GM19023 (cell line): ENCODE data around the gene BHLHE23.

Experiments
- ATAC-seq: cut with Tn5 transposase; IDR thresholded peaks from one replicate; pipeline ENCODE4 v1.9.1; 2021; ENCODE audit warnings: mild to moderate bottlenecking, moderate library complexity; ENCODE audit not compliant: unreplicated experiment

BHLHE23 gene

DNA sequence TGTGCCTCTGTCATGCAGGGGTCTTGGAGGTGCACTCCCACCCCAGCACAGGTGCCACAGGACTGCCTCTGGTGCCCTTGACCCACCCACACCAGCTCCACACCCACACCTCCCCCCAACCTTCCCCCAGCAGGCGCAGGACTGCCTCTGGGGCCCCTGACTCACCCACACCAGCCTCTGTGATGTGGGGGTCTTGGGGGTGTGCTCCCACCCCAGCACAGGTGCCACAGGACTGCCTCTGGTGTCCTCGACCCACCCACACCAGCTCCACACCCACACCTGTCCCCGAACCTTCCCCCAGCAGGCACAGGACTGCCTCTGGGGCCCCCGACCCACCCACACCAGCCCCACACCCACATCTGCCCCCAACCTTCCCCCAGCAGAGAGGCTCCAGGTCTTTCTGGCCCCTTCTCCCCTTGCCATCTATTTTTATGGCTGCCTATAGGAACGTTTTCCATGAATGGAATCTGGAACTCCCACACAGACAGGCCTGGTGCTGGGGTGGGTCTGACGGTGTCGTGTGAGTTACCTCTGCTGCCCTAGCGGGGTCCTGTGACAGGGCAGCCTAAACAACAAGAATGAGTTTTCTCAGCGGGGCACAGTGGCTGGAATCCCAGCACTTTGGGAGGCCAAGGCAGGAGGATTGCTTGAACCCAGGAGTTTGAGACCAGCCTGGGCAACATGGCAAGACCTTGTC, 30.8 kb downstream of the BHLHE23 start:
- no peak for ATAC-seq

DNA sequence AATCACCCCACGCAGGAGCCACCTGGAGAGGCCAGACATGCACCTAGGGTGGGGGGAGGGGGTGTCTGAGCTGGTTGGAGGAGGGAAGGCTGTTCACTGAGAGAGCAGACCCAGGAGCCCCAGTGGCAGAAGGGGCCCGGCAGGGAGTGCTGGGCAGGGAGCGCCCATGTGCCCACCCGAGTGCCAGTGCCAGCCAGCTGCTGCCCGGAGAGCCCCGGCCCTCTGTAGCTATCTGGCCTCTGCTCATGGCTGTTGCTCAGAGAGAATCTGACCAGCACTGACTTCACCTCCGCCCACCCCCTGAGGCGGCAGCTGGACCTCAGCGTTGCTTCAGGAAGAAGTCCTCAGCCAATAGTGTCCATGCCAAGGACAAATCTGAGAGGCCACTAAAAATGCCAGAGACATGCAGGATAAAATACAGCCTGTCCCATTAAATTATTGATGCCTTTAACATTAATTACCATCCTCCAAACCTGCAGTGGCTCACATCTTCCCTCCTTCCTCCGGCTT, 31.5 kb downstream of the BHLHE23 start:
- no peak for ATAC-seq

DNA sequence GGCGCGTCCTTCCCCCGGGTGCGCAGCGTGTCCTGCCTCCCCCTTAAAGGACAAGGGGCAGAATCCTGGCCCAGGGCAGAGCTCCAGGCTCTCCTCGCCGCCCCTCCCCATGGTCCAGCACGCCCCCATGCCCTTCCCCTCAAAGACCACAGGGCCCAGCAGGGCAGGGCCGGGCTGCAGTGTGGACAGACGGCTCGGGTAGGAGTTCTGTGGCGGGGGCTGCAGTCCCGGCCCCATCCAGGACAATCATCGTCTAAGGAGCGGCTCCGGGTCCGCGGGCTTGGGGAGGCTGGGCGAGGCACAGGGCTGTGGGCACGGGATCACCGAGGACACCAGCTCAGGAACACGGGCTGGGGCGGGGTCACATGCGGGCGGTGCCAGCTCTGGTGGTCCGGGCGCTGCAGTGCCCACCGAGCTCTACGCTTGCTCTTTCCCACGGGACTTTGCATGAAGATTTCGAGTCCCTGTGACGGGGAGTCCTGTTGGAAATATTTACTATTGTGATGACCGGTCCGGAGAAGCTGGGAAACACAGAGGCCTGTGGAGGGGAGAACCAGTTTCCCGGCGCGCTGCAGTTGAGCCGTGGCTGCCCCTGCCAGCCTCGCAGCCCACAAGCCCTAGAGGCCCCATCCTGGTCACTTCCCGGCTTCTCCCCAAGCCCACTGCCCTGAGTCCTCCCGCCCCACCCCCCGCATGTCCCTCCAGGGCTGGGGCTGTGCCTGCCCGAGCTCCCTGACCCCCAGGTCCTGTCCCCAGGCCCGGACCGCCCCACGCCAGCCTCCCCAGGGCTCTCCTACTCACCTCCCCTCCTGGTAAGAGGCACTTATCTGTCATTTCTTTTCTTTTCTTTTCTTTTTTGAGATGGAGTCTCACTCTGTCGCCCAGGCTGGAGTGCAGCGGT, 33.7 kb downstream of the BHLHE23 start:
- ATAC-seq, result no peak

DNA sequence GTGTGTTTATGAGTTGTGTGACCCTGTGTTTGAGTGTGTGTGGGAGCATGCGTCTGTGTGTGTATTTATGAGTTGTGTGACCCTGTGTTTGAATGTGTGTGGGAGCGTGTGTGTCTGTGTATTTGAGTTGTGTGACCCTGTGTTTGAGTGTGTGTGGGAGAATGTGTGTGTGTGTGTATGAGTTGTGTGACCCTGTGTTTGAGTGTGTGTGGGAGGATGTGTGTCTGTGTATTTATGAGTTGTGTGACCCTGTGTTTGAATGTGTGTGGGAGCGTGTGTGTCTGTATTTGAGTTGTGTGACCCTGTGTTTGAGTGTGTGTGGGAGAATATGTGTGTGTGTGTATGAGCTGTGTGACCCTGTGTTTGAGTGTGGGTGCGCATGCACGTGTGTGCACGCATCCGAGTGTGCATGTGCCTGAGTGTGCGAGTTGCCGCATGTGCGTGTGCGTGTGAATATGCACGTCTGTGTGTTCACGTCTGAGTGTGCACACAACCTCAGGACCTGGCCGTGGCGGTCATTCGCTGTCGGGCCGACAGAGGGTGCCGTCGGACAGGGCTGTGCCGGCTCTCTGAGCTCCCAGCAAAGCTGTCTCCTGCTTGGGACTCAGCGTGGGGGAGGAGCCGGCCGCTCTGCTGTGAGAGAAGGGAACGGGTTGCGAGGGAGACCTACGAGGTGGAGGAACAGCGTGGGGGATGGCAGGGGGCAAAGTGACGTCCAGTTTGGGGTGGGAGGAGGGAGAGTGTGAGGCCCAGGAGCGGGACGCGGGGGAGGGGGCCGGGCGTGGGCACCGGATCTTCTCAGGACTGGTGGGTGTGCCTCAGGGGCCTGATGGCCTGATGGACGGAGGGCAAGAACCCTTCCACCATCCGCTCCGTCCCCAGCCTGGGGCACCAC, 34.6 kb downstream of the BHLHE23 start:
- peak; percentile 74 for ATAC-seq

- no peak for ATAC-seq
These were observed 35.4 kb downstream of the BHLHE23 start for GRCh38 chr20:62971211-62971949.

DNA sequence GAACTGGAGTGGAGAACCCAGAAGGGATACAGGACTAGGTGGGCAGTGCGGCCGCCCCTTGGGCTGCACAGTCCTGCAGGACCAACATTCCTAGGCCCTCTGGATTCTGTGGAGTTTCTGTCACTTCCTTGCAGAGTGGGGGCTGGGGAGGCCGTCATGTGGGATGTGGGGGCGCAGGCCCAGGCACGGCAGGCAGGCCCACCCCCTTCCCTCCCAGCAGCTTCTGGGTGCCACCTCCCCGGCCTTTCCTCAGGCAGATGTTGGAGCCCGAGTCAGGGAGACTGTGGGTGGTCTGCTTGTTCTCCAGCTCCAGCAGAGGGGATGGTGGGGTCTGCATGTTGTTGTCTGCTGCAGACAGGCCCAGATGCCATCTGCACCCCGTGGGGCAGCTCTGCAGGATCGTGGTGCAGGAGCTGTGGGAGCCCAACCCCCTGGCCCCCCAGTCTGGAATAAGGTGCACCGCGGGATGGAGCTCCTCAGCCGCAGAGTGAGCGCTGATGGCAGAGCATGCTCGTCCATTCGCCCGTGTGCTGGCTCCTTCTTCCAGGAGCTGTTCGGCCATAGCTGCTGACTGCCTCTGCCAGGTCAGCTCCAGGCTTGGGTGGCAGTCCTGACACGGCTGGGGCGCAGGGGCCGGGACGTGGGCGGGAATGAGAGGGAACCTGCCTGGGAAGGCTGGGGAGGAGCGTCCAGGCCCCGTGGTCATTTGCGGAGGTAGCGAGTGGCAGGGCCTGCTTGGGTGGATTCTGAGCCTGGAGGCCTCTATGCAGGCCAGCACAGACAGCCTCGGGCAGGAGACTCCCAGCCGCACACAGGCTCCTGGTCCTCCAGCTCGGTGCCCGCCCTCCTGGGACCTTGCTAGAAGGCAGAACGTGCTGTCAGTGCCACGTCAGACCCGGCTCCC, 36.2 kb downstream of the BHLHE23 start:
- no peak for ATAC-seq

DNA sequence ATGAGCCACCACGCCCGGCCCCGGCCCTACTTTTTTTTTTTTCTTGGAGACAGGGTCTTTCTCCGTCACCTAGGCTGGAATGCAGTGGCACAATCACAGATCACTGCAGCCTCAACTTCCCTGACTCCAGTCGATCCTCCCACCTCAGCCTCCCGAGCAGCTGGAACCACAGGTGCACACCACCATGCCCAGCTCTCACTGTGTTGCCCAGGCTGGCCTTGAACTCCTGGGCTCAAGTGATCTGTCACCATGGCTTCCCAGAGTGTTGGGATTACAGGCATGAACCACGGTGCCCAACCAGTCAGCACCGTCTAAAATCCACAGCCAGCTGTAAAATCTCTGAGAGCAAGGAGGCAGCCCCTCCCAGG, 36.8 kb downstream of the BHLHE23 start:
- ATAC-seq, result no peak

GRCh38 chr20:62969179-62969760, 37.5 kb downstream of the BHLHE23 start:
- no peak for ATAC-seq

GRCh38 chr20:62968378-62969178, 38.2 kb downstream of the BHLHE23 start:
- ATAC-seq, result no peak

- ATAC-seq, result no peak
These were observed 39.0 kb downstream of the BHLHE23 start for GRCh38 chr20:62967628-62968351.

- ATAC-seq, result no peak
These were observed 39.6 kb downstream of the BHLHE23 start for GRCh38 chr20:62967149-62967501.

- ATAC-seq, result no peak
These were observed 40.3 kb downstream of the BHLHE23 start for GRCh38 chr20:62966212-62967148.

GRCh38 chr20:62965363-62965771, 41.4 kb downstream of the BHLHE23 start:
- ATAC-seq, result no peak

- ATAC-seq, result no peak
These were observed 42.1 kb downstream of the BHLHE23 start for GRCh38 chr20:62964700-62965099.

- no peak for ATAC-seq
These were observed 43.0 kb downstream of the BHLHE23 start for GRCh38 chr20:62963614-62964397.
